Vagina (tissue), 2 donors: ENCODE measurements around the gene ZGLP1. TPM values are rescaled to one million over a fixed set of nuclear protein-coding genes. Genes with fewer than 3 reads are reported as not detected.

Experiments
- DNase-seq, 2 donors: peaks; one replicate each; pipeline ENCODE4 v3.0.0-alpha.2; 2017; ENCODE audit errors: extremely low spot score in 2 of 2
- H3K27ac ChIP-seq: fragments of 200-600 bp; sonication (generic); one replicate; pipeline ENCODE4 v1.5.1; 2019
- H3K27me3 ChIP-seq: fragments of 200-600 bp; sonication (generic); one replicate; pipeline ENCODE4 v1.5.1; 2019
- H3K36me3 ChIP-seq, 2 donors: fragments of 200-600 bp; sonication (generic); one replicate each; pipeline ENCODE4 v1.5.1; 2017 to 2019
- H3K4me1 ChIP-seq: fragments of 200-600 bp; sonication (generic); one replicate; pipeline ENCODE4 v1.5.1; 2019
- H3K4me3 ChIP-seq, 2 donors: fragments of 200-600 bp; sonication (generic); 1 replicate in 1 of 2; 2 replicates in 1 of 2; pipeline ENCODE4 v1.5.1; 2016 to 2019
- H3K9me3 ChIP-seq: fragments of 200-600 bp; sonication (generic); one replicate; pipeline ENCODE4 v1.5.1; 2019
- CTCF ChIP-seq, 3 experiments: fragments of 450-650 bp in 2 of 3; fragments of 200-600 bp in 1 of 3; sonication (generic) in 1 of 3; IDR thresholded peaks; one replicate each; pipeline ENCODE4 v1.5.1; 2017 to 2019; ENCODE audit warnings: antibody characterized with exemption in 3 of 3, mild to moderate bottlenecking in 2 of 3, moderate library complexity in 2 of 3
- POLR2A ChIP-seq, 2 donors: fragments of 450-650 bp; IDR thresholded peaks; one replicate each; pipeline ENCODE4 v1.6.1; 2017; ENCODE audit warnings: antibody characterized with exemption in 2 of 2, mild to moderate bottlenecking in 2 of 2, moderate library complexity in 2 of 2
- POLR2AphosphoS5 ChIP-seq, 2 donors: sonication (generic); formaldehyde crosslinking; IDR thresholded peaks; one replicate each; pipeline ENCODE4 v1.9.0; 2017; ENCODE audit warnings: antibody characterized with exemption in 2 of 2, mild to moderate bottlenecking in 2 of 2, low read depth in 1 of 2; ENCODE audit not compliant: insufficient read depth in 1 of 2
- intact Hi-C: fragments of 100-400 bp; cut with DNase I; formaldehyde crosslinking; loops from one replicate; pipeline ENCODE4 v1.15.1; 2023
- total RNA-seq: library from RNA; depleted of rRNA; stranded (reverse); fragments of >200 nt; gene quantifications from one replicate; pipeline ENCODE4 v1.2.3, GENCODE V29; 2016

Gene ZGLP1
- total RNA-seq, 1 donor from 2014 or later, result 5.2 TPM

GRCh38 chr19:10332158-10332964 is 22.7 kb upstream of the ZGLP1 start:
- peaks cover 0 to 31% of the 10 kb centered on the region in 2 donors for H3K36me3 ChIP-seq
- no peaks in the 10 kb centered on the region for H3K9me3 ChIP-seq
- H3K4me3 ChIP-seq, result peak overlapping the region; percentile 74 to 92
- H3K27ac ChIP-seq, result peak overlapping the region; percentile 78
- intact Hi-C loops, result loop anchor here (5.0 kb wide), 1 partner anchor 60 kb away; the partner anchor contains the start of gene ICAM1
- TF ChIP-seq POLR2A (IDR thresholded peaks at IDR 0.05) (no peak), POLR2AphosphoS5 (IDR thresholded peaks at IDR 0.05; ENCODE audit: insufficient read depth in 1 of 2, low read depth in 1 of 2) (no peak), CTCF (IDR thresholded peaks at IDR 0.05) (no peak)
- DNase-seq, result no peak
- H3K4me1 ChIP-seq, result peaks cover 23% of the 10 kb centered on the region
- H3K27me3 ChIP-seq, result no peaks in the 10 kb centered on the region

GRCh38 chr19:10329555-10329954 is 19.9 kb upstream of the ZGLP1 start:
- TF ChIP-seq CTCF (IDR thresholded peaks at IDR 0.05) (no peak), POLR2A (IDR thresholded peaks at IDR 0.05) (no peak), POLR2AphosphoS5 (IDR thresholded peaks at IDR 0.05; ENCODE audit: insufficient read depth in 1 of 2, low read depth in 1 of 2) (no peak)
- no peak overlapping the region for H3K4me3 ChIP-seq
- intact Hi-C loops, result loop anchor here (5.0 kb wide), 1 partner anchor 58 kb away; no protein-coding TSS in a partner anchor
- no peaks in the 10 kb centered on the region for H3K27me3 ChIP-seq
- no peak for DNase-seq
- peaks cover 23% of the 10 kb centered on the region for H3K4me1 ChIP-seq
- peaks cover 0 to 59% of the 10 kb centered on the region in 2 donors for H3K36me3 ChIP-seq
- H3K9me3 ChIP-seq, result no peaks in the 10 kb centered on the region
- H3K27ac ChIP-seq, result no peak overlapping the region

GRCh38 chr19:10328558-10329429 is 19.2 kb upstream of the ZGLP1 start:
- no peaks in the 10 kb centered on the region for H3K27me3 ChIP-seq
- no peak for DNase-seq
- intact Hi-C loops, result loop anchor here (5.0 kb wide), 1 partner anchor 59 kb away; no protein-coding TSS in a partner anchor
- H3K4me1 ChIP-seq, result peaks cover 15% of the 10 kb centered on the region
- peaks cover 0 to 65% of the 10 kb centered on the region in 2 donors for H3K36me3 ChIP-seq
- H3K9me3 ChIP-seq, result no peaks in the 10 kb centered on the region
- TF ChIP-seq POLR2AphosphoS5 (IDR thresholded peaks at IDR 0.05; ENCODE audit: insufficient read depth in 1 of 2, low read depth in 1 of 2) (no peak), POLR2A (IDR thresholded peaks at IDR 0.05) (no peak), CTCF (IDR thresholded peaks at IDR 0.05) (no peak)
- no peak overlapping the region for H3K4me3 ChIP-seq
- no peak overlapping the region for H3K27ac ChIP-seq

GRCh38 chr19:10327793-10328192 is 18.2 kb upstream of the ZGLP1 start:
- H3K27me3 ChIP-seq, result no peaks in the 10 kb centered on the region
- peaks cover 13% of the 10 kb centered on the region for H3K4me1 ChIP-seq
- intact Hi-C loops, result loop anchor here (5.0 kb wide), 1 partner anchor 60 kb away; no protein-coding TSS in a partner anchor
- no peak overlapping the region for H3K4me3 ChIP-seq
- H3K36me3 ChIP-seq, result peaks cover 0 to 74% of the 10 kb centered on the region in 2 donors
- H3K9me3 ChIP-seq, result no peaks in the 10 kb centered on the region
- TF ChIP-seq POLR2AphosphoS5 (IDR thresholded peaks at IDR 0.05; ENCODE audit: insufficient read depth in 1 of 2, low read depth in 1 of 2) (no peak), POLR2A (IDR thresholded peaks at IDR 0.05) (no peak), CTCF (IDR thresholded peaks at IDR 0.05) (no peak)
- DNase-seq, result no peak
- H3K27ac ChIP-seq, result no peak overlapping the region
